ENCODE data around the gene GPR82.

The GPR82 gene

GRCh38 chrX:41707218-41707617 is 16.8 kb upstream of the GPR82 start:
- TF ChIP-seq CTCF (IDR thresholded peaks at IDR 0.05): no peak

GRCh38 chrX:41708486-41708885 is 15.5 kb upstream of the GPR82 start:
- TF ChIP-seq CTCF (IDR thresholded peaks at IDR 0.05): no peak

GRCh38 chrX:41711021-41711667 is 12.8 kb upstream of the GPR82 start:
- TF ChIP-seq CTCF (IDR thresholded peaks at IDR 0.05): no peak

GRCh38 chrX:41716222-41716621 is 7.8 kb upstream of the GPR82 start:
- no peak for TF ChIP-seq CTCF (IDR thresholded peaks at IDR 0.05)

GRCh38 chrX:41716767-41717473 is 7.1 kb upstream of the GPR82 start:
- TF ChIP-seq CTCF (IDR thresholded peaks at IDR 0.05): no peak

- no peak for TF ChIP-seq CTCF (IDR thresholded peaks at IDR 0.05)
Measured at GRCh38 chrX:41718481-41719235, 5.3 kb upstream of the GPR82 start.

GRCh38 chrX:41720125-41720779 is 3.7 kb upstream of the GPR82 start:
- TF ChIP-seq CTCF (IDR thresholded peaks at IDR 0.05): no peak

All from LNCAP (cell line).